GM19372 (cell line): ENCODE data around the gene PLD2.
"Not testable (repeated sequence)": the region's sequence is repeated elsewhere in the genome, so short reads cannot be mapped to it uniquely, and the experiment has no call there.

ENCODE experiments used
- ATAC-seq: cut with Tn5 transposase; IDR thresholded peaks from one replicate; pipeline ENCODE4 v1.9.1; 2021; ENCODE audit warnings: mild to moderate bottlenecking, low read depth, moderate library complexity; ENCODE audit not compliant: unreplicated experiment

Gene PLD2

DNA sequence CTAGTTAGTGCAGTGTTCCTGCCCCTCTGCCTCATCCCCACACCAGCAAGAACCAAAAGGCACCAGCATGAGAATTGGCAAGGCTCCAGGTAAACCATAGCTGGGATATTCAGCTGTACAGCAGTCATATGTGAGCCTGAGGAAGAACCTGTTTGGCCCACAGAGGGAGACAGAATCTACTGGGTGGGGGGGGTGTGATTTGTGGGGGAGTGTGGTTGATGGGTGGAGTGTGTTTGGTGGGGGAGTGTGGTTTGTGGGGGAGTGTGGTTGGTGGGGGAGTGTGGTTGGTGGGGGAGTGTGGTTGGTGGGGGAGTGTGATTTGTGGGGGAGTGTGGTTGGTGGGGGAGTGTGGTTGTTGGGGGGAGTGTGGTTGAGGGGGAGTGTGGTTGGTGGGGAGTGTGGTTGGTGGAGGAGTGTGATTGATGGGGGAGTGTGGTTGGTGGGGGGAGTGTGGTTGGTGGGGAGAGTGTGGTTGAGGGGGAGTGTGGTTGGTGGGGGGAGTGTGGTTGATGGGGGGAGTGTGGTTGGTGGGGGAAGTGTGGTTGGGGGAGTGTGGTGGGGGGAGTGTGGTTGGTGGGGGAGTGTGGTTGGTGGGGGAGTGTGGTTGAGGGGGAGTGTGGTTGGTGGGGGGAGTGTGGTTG is 45.7 kb downstream of the PLD2 start:
- ATAC-seq = no peak

DNA sequence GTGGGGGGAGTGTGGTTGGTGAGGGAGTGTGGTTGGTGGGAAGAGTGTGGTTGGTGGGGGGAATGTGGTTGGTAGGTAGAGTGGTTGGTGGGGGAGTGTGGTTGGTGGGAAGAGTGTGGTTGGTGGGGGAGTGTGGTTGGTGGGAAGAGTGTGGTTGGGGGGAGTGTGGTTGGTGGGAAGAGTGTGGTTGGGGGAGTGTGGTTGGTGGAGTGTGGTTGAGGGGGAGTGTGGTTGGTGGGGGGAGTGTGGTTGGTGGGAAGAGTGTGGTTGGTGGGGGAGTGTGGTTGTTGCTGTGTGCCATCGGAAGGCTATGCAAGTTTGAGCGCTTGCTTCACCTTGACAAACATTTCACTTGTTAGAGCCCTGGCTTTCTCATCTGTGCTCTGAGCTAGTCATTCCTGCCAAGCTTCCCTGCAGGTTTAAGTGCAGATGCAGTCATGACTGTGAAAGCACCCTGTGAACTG is 46.3 kb downstream of the PLD2 start:
- no peak for ATAC-seq

DNA sequence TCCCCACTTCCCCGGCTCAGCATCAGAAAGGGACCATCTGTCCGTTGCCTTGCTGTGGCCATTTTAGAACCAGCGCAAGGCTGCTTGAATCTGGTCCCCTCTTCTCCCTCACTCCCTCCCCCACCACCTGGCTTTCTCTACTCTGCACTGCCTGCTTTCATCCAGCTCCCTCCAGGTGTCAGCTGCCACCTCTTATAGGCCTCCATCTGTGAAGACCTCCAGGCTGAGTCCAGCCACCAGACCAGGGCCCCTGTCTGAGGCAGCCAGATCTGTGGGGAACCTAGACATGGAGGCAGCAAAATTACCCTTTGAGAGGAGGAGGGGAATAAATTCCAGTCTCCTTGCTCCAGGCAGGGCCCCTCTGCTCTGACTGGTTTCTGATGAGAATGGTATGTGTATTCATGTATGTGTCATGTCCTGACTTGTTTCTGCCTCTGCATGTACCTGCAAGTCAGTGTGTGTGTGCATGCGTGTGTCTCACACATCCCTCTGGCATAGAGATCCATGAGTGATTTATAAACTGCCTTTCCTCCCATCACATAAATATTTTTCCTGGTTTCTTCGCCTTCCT is 47.2 kb downstream of the PLD2 start:
- ATAC-seq = no peak

DNA sequence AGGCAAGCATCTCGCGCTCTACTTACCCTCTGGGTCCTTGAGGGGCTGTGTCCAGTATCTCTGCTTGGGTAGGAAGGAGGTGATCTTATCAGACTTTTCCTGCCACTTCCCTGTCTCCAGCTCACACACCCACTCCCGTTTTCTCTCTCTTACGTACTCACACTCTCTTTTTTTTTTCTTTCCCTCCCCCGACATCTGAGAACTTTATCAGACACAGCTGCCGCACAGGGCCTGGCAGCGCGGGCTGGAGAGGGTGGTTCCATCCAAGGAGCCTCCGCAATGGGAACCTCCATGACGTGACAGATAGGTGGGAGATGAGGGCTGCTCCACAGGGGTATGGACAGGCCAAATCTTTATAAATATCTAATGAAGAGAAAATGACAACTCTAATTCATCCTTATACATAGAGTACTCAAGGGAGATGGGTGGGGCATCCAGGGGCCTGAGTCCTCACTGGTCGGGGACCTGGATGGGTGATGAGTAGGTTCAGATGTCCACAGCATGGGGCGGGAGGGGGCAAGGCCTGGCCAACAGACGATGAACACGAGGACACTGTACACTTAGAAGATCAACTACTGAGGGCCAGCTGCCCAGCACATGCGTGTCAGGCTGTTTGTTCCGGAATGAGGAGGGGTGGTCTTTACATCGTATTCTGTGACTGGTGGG is 49.5 kb downstream of the PLD2 start:
- no peak for ATAC-seq

DNA sequence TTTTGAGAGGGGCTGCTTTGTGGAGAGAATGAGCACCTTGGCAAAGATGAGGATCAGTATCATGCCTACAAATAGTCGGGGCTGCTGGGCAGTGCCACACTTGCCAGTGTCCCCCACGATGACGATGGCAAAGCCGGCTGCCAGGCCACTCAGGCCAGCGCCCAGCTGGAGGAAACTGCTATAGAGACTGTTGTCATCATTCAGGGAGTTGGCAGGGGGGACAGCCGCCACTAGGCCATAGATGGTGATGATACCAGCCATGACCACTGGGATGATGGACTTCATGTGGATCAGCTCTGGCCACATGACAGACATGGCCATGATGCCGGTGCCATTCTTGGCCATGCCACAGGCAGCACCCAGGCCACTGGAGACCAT is 50.0 kb downstream of the PLD2 start:
- no peak for ATAC-seq

DNA sequence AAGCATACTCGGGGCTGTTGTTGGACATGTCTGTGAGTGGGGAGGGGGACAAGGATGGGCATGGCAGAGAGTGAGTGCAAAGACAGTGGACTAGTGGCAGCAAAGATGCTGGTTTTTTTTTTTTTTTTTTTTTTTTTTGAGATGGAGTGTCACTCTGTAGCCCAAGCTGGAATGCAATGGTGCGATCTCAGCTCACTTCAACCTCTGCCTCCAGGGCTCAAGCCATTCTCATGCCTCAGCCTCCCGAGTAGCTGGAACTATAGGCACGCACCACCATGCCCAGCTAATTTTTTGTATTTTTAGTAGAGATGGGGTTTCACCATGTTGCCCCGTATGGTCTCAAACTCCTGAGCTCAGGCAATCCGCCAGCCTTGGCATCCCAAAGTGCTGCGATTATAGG is 50.4 kb downstream of the PLD2 start:
- not testable (repeated sequence) for ATAC-seq

DNA sequence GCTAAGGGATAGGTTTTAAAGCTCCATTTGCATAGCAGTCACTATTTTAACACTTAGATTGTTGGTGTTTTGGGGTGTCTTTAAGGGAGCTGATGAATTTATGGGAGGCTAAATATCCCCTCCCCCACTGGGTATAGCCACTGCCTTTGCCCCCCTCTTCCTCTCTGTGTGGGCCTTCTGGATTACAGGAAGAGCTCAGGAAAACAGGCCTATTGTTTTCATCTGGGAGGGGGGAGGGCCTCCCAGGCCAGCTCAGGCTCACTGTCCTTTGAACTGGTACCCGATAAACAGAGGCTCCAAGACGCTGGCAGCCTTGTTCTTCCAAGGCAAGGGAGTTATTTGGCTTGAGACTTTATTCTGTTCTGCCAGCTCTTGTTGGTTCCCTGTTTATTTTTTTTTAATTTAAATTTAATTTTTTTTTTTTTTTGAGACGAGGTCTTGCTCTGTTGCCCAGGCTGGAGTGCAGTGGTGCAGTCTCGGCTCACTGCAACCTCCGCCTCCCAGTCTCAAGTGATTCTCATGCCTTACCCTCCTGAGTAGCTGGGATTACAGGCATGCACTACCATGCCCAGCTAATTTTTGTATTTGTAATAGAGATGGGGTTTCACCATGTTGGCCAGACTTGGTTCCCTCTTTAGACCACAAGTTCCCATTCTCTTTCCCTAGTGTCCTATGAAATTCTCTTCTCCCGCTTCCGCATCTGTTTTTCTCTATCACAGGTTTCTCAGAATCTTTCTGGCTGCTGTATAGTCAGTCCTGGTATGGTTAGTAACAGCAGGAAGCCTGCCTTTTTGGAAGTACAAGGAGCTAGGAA is 51.3 kb downstream of the PLD2 start:
- no peak for ATAC-seq

DNA sequence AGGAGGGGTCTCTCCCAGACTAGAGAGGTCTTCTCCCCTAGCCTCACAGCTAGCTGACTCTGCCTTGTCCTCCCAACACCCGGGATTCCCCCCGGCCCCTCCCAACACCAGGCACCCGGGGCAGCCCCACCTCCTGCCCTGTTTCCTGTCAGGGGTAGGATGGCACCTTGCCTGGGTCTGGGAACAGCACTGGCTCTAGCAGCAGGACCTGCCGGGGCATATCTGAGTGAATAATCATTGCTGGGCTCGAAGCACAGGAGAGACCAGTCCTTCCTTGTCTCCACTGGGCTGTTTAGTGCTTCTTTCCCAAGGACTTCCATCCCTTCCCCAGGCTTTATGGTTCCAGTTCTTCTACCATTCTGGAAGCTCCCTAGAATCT is 51.9 kb downstream of the PLD2 start:
- ATAC-seq = no peak

DNA sequence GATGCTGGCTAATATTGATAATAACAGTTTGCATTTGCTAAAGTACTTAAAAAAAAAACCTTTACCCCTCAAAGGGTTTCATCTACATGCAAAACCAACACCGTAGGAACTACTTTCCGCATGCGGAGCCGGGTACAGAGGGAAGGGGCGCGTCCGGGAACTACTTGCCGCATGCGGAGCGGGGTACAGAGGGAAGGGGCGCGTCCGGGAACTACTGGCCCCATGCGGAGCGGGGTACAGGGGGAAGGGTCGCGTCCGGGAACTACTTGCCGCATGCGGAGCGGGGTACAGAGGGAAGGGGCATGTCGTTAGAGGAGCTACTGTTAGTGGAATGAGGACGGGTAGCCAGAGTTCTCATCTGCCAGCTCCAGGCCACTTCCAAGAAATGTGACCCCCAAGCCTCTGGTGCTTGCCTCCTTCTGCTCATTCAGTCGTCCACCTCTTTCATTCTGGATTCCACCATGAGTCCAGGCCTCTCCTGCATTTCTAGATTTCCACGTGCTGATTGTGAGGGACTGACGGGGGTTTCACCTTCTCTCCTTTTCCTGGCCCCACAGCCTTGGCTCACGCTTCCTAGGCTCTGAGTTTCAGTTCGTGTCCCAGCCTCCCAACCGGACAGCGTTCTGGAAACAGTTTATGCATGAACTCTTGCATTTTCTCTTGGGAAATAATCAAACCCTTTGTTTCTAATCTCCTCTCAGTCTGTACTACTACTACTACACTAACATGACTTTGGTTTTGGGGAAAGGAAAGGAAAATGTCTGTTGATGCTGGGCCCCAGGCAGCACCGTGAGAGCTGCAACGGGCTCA is 53.1 kb downstream of the PLD2 start:
- no peak for ATAC-seq

DNA sequence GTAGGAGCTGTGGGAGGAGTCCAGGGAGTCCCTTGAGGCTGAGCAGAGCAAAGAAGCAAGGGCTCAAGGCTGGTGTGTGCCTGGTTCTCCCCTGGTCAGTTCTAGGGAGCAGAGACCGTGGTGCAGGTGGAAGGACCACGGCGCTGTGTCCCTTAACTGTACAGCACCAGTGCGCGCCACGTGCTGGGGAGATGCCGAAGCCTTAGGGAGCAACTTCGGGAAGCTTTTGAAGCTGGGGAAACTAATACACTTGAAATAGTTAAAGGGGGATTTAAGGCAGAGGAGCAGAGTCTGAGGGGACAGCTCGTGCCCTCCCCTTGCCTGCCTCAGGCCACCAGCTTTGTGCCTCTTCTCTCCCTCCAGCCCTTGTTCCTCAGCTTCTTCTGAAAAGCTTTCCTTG is 53.7 kb downstream of the PLD2 start:
- ATAC-seq = no peak

DNA sequence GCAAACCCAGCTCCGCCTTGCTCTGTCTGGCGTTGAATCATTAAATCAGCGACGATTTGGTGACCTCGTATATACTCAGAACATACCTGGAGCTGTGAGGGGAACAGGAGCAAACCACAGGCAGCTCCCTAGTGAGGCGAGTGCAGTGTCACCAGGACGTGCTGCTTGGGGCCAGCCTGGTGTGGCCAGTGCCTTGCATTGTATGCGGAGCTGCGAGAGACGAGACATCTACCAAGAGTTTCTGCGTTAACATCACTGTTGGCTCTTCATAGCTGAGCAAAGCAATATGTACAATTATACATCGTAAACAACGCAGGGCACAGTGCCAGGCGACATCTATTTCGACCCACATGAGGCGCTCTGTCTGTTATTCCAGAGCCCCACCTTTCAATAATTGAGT is 54.1 kb downstream of the PLD2 start:
- ATAC-seq = no peak

DNA sequence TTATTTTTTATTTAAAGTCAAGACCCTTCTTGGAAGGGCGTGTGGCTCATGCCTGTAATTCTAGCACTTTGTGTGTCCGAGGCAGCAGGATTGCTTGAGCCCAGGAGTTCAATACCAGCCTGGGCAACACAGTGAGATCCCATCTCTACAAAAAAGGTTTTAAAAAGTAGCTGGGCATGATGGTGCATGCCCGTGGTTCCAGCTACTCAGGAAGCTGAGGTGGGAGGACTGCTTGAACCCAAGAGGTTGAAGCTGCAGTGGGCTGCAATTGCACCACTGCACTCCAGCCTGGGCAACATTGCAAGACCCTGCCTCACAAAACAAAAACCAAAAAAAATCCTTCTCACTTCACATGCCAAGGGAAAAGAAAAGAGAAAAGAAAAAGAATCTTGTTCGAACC is 55.8 kb downstream of the PLD2 start:
- no peak for ATAC-seq

DNA sequence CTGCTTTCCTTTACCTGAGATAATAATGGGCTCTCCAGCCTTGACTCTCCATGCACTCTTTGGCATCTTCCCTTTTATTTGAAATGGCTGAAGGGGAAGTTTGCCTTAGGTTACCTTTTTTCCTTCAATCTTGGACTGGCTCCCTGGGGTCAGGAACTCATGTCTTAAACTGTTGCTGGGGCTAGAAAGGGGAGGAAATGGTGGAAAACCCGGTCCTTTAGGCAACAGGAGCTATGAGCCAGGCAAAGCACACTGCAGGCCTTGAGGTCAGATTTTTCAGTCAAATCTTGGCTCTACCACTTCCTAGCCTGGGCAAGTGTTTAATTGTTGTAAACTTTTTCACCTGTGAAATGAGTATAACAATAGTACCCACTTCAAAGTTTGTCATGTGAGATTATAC is 56.4 kb downstream of the PLD2 start:
- ATAC-seq = no peak

DNA sequence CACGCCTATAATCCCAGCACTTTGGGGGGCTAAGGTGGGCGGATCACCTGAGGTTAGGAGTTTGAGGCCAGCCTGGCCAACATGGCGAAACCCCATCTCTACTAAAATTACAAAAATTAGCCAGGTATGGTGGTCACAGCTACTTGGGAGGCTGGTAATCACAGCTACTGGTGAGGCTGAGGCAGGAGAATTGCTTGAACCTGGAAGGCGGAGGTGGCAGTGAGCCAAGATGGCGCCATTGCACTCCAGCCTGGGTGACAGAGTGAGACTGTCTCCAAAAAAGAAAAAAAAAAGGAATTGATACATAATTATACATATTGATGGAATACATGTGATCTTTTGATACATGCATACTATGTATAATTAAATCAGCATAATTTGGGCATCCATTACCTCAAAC is 60.6 kb downstream of the PLD2 start:
- ATAC-seq = not testable (repeated sequence)

DNA sequence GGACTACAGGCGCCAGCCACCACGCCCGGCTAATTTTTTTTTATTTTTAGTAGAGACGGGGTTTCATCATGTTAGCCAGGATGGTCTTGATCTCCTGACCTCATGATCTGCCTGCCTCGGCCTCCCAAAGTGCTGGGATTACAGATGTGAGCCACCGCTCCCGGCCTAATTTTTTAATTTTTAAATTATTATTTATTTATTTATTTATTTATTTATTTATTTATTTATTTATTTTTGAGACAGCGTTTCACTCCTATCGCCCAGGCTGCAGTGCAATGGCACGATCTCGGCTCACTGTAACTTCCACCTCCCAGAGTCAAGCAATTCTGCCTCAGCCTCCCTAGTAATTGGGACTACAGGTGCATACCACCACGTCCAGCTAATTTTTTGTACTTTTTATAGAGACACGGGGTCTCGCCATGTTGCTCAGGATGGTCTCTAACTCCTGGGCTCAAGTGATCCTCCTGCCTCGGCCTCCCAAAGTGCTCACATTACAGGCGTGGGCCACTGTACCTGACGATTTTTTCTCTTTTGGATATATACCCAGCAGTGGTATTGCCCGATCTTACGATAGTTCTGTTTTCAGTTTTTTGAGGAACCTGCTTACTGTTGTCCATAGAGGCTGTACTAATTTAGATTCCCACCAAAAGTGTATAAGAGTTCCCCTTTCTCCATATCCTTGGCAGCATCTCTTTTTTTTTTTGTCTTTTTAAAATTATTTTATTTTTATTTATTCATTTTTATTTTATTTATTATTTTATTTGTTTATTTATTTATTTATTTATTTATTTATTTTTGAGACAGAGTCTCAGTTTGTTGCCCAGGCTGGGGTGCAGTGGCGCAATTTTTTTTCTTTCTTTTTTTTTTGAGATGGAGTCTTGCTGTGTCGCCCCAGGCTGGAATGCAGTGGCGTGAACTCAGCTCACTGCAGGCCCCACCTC is 62.4 kb downstream of the PLD2 start:
- not testable (repeated sequence) for ATAC-seq

DNA sequence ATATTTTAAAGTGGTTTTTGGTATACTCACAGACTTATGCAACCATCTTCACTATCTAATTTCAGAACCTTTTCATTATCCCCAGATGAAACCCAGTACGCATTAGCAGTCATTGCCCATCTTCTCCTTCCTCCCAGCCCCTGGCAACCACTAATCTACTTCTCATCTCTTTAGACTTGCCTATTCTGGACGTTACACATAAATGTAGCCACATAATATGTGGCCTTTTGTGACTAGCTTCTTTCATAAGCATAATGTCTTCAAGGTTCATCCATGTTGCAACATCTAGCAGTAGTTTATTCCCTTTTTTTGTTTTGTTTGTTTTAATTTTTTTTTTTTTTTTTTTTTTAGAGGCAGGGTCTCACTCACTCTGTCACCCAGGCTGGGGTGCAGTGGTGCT is 63.9 kb downstream of the PLD2 start:
- no peak for ATAC-seq

DNA sequence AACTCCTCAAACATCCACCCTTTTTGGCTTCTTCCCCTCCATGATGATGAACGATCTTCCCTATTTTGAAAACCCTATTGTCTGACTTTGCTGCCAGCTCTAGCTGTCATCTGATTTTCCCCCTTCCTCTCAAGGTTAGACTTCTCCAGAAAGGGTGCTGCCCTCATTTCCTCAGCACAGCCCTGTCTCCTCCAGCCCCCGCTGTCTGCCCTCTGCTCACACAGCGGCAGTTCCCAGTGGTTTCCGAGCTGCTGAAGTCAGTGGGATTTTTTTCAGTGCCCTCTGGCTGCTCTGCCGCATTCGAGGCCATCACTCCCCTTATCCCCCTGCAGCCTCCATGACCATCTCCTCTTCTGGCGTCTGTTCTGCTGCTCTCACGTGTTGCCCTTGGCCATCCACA is 65.8 kb downstream of the PLD2 start:
- ATAC-seq = no peak
